SJCRH30 (cell line): ENCODE data around the gene GAS2L3. TPM values are rescaled to one million over a fixed set of nuclear protein-coding genes. Genes with fewer than 3 reads are reported as not detected.

Experiments
- DNase-seq, 2 experiments: peaks; one replicate each; pipeline ENCODE4 v3.0.0-alpha.2; 2015 to 2020
- H3K27ac ChIP-seq: fragments of 250-450 bp; sonication (Bioruptor Pico); 2 replicates; pipeline ENCODE4 v1.5.1; 2020; ENCODE audit warnings: mild to moderate bottlenecking, moderate library complexity
- H3K27me3 ChIP-seq: fragments of 250-450 bp; sonication (Bioruptor Pico); 2 replicates; pipeline ENCODE4 v1.5.1; 2020; ENCODE audit warnings: mild to moderate bottlenecking, moderate library complexity
- H3K36me3 ChIP-seq: fragments of 250-450 bp; sonication (Bioruptor Pico); 2 replicates; pipeline ENCODE4 v1.5.1; 2020; ENCODE audit warnings: mild to moderate bottlenecking, moderate library complexity
- H3K4me1 ChIP-seq: fragments of 250-450 bp; sonication (Bioruptor Pico); 2 replicates; pipeline ENCODE4 v1.5.1; 2020; ENCODE audit warnings: mild to moderate bottlenecking, moderate library complexity
- H3K4me3 ChIP-seq: fragments of 250-450 bp; sonication (Bioruptor Pico); 2 replicates; pipeline ENCODE4 v1.5.1; 2020; ENCODE audit warnings: mild to moderate bottlenecking, moderate library complexity
- H3K9me3 ChIP-seq: fragments of 250-450 bp; sonication (Bioruptor Pico); replicated peaks from 2 replicates; pipeline ENCODE4 v1.5.1; 2020; ENCODE audit warnings: mild to moderate bottlenecking, moderate library complexity
- total RNA-seq: library from RNA; depleted of rRNA; stranded (reverse); fragments of >200 nt; shearing (Covaris generic); gene quantifications from 2 replicates; pipeline ENCODE4 v1.2.3, GENCODE V29; 2014; rRNA removed

The GAS2L3 gene
- total RNA-seq, 1 experiment from 2014 or later: 54.6 TPM

DNA sequence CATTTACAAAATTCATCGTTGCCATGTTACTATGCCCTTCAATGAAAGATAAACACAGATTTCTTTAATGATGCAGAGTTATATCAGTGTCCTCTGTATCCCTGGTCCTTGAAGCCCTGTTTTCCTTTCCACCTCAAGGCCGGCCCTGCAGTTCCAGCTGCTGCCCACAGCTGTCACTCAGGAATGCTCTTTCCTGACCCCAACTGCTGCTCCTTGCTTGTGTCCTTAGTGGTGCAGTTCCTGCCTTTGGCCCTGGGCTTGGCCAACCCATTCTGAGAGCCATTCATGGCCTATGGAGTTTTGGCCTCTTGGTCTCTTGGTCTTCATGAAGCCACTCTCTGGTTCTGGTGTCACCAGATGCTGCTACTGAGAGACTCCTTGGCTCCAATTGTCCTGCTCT, 93.1 kb downstream of the GAS2L3 start:
- no peaks in the 10 kb centered on the region for H3K36me3 ChIP-seq
- no peaks in the 10 kb centered on the region for H3K27me3 ChIP-seq
- H3K4me1 ChIP-seq: no peaks in the 10 kb centered on the region
- H3K9me3 ChIP-seq: no peaks in the 10 kb centered on the region
- H3K27ac ChIP-seq: no peak overlapping the region
- DNase-seq: no peak
- H3K4me3 ChIP-seq: no peak overlapping the region

DNA sequence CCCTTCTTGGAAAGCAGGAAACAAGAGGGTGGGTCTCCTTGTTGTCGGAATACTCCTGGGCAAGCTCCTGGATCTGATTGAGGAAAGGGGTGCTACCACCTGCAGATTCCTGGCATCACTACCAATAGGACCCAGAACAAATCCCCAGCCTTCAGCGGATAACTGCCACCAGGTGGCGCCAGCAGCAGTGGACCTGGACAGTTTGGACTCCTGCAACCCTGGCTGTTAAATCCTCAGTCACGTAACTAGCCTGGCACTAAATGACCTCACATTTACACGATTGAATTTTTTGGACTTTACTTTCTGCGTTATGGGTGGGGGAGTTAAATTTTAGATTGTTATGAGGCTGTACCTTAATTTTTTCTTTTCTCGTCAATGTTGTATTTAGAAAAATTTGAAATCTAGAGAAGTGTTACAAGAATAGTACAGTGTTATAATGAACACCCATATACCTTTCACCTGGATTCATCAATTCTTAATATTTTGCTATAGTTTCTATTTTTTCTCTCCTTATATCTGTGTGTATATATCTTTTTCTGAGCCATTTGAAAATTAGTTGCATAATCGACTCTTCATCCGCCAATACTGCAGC, 95.6 kb downstream of the GAS2L3 start:
- H3K27ac ChIP-seq: no peak overlapping the region
- H3K9me3 ChIP-seq: no peaks in the 10 kb centered on the region
- H3K4me3 ChIP-seq: no peak overlapping the region
- no peaks in the 10 kb centered on the region for H3K36me3 ChIP-seq
- H3K4me1 ChIP-seq: no peaks in the 10 kb centered on the region
- peak; percentile 55 to 79 for DNase-seq
- no peaks in the 10 kb centered on the region for H3K27me3 ChIP-seq

DNA sequence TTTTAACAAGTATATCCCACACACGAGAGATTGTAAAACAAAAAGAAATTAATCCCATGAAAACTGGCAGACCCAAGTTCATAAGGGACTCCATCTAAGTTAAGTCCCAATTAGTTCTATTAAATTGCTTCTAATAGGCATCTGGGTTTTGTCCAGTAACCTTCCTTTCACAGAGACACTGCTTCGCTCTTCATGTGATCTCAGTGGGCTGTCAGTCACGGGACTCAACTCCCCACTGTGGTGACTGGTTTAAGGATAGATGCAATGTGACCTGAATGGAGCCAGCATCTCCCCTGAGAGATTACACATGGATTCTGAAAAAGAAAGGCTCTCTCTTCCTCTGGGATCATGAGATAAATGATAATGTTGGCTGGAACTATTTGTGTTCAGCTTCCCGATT, 96.4 kb downstream of the GAS2L3 start:
- Histone ChIP-seq H3K4me3 (no peak overlapping the region), H3K27ac (no peak overlapping the region), H3K36me3 (no peaks in the 10 kb centered on the region), H3K9me3 (no peaks in the 10 kb centered on the region), H3K4me1 (no peaks in the 10 kb centered on the region), H3K27me3 (no peaks in the 10 kb centered on the region)
- DNase-seq: no peak

DNA sequence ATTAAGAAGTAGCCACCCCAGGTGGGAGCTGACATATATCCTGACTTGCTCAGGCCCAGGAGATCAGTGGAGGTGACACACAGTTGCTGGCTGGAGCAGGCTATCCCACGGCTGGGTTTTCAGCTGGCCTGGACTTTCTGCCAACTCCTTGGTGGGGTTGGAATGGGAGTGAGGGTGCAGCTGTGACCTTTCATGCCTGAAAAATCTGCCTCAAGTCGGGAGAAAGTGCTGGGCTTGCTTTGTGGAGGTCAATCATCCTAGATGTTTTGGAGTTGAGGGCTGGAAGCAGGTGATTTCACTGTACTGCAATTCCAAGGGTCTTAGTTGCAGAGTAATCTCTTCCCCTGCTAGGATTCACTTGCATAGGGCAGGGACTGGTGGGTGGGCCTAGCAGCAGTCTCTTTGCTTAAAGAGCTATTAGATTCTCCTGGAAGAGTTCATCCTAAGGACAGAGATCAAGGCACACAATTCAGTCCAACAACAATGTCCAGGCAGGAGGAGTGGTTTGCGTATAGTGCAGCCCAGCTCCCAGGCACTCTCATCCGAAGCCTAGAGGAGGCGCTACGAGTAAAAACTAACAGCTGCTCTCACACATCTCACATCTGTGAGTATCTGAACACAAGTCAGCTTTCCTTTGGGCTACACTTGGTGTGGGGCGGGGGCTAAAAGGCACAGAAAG, 98.1 kb downstream of the GAS2L3 start:
- Histone ChIP-seq H3K4me3 (no peak overlapping the region), H3K36me3 (no peaks in the 10 kb centered on the region), H3K27ac (no peak overlapping the region), H3K4me1 (peaks cover 4% of the 10 kb centered on the region; the same call in 1 of the 2 replicates), H3K9me3 (no peaks in the 10 kb centered on the region), H3K27me3 (no peaks in the 10 kb centered on the region)
- peak in 1 of 2 experiments; percentile 28 for DNase-seq

DNA sequence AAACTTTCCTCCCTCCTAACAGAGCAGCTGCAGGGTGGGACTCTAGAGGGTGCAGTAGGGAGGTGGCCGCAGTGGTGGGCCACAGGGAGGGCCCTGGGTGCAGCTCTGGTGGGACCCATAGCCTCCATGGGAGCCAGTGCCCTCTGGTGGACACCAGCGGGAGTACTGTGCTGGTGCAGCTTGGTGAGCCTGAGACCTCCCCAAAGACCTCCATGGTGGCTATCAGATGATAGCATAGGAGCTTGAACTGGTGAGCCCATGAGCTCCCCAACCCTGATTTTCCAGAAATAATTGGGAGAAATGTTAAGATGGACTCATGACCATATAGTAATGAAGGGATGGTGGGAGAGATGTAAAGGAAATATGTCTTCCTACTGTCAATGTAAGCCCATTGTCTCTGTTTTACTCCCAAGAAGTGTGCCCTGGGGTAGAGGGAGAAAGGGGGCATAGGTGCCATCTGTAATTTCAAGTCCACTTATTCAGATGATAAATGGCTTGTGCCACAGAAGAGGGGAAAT, 98.7 kb downstream of the GAS2L3 start:
- DNase-seq: peak; percentile 66 to 79
- H3K36me3 ChIP-seq: no peaks in the 10 kb centered on the region
- H3K27ac ChIP-seq: no peak overlapping the region
- H3K9me3 ChIP-seq: no peaks in the 10 kb centered on the region
- H3K4me1 ChIP-seq: peaks cover 4% of the 10 kb centered on the region; the same call in 1 of the 2 replicates
- H3K4me3 ChIP-seq: no peak overlapping the region
- no peaks in the 10 kb centered on the region for H3K27me3 ChIP-seq

DNA sequence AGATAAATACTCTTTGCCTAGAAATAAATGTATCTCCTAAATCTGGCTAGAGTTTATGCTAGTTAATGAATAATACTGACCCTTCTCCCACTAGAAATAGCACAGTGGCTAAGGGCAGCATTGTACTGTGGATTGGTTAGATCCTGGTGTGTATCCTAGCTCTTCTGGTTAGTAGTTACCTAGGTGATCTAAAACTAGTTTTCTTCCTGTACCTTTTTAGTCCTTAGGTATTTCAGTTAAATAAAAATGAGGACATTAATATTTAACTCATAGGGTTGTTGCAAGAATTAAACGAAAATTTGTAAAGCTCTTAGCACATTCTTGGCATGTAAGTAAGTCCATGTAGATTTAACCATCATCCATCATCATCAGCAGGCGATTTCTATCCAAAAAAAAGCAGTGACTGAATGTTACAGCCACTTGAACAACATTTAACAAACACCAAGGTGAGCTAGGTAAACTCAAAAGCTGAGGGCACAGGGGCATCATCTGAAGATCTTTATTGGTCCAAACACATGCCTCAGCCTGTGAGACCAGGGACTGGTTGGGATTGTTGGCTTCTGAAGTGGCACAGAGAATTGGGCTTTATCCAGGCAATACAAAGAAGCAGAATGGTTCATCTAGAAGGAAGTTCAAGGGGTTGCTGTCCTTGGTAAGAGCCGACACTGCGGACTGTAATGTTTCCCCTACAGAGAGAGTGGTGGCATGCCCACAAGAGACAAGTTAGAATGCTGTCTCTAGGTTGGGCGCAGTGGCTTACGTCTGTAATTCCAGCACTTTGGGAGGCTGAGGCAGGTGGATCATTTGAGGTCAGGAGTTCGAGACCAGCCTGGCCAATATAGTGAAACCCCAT, 100.8 kb downstream of the GAS2L3 start:
- Histone ChIP-seq H3K4me3 (no peak overlapping the region), H3K36me3 (no peaks in the 10 kb centered on the region), H3K4me1 (peaks cover 4% of the 10 kb centered on the region; the same call in 1 of the 2 replicates), H3K9me3 (no peaks in the 10 kb centered on the region), H3K27ac (no peak overlapping the region), H3K27me3 (no peaks in the 10 kb centered on the region)
- no peak for DNase-seq

Other genes with a start within 250 kb of the GAS2L3 start
- 0.08 TPM in 1 of 2 replicates, not detected in the other for gene SLC17A8, start 216.6 kb upstream of the GAS2L3 start, total RNA-seq
- gene NR1H4, start 99.8 kb upstream of the GAS2L3 start, total RNA-seq: not detected in 2 replicates
- gene ANO4, start 221.1 kb downstream of the GAS2L3 start, total RNA-seq: 0.16 and 0.18 TPM in 2 replicates